Stimulated activated CD8-positive, alpha-beta memory T cell treated with anti-CD3 and anti-CD28 coated beads, Interleukin-15, amount 100 ng/mL, for 48 hours (primary cell): ENCODE data around the gene EDN1.

Experiments used
- DNase-seq, 2 donors: peaks; one replicate each; pipeline ENCODE4 v3.0.0-alpha.2; 2020; ENCODE audit warnings: low read depth in 2 of 2

EDN1 gene

DNA sequence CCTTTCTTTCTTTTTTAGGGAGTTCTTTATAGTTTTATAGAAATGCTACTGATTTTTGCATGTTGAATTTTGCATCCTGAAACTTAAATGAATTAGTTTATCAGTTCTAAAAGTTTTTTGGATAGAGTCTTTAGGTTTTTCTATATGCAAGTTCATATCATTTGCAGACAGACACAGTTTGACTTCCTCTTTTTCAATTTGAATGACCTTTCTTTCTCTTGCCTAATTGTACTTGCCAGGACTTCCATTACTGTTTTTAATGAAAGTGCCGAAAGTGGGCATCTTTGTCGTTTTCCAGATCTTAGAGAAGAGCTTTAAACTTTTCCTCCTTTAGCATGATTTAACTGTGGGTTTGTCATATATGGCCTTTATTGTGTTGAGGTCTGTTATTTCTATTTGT, 21.1 kb upstream of the EDN1 start:
- no peak for DNase-seq

DNA sequence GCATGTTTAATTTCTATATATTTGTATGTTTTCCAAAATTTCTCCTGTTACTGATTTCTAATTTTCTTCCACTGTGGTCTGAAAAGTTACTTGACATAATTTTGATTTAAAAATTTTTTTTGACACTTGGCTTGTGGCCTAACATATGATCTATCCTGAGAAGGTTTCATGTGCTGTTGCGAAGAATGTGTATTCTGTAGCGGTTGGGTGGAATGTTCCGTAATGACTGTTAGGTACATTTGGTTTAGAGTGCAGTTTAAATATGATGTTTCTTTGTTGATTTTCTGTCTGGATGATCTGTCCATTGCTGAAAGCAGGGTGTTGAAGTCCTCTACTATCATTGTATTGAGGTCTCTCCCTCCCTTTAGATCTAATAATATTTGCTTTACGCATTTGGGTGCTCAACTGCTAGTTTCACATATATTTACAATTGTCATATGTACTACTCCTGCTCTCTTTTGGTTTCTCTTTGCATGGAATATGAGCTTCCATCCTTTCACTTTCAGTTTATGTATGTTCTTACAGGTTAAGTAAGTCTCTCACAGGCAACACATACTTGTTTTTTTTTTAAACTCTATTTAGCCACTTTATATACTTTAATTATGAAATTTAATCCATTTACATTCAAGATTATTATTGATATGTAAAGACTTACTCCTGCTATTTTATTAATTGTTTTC, 19.5 kb upstream of the EDN1 start:
- no peak for DNase-seq

DNA sequence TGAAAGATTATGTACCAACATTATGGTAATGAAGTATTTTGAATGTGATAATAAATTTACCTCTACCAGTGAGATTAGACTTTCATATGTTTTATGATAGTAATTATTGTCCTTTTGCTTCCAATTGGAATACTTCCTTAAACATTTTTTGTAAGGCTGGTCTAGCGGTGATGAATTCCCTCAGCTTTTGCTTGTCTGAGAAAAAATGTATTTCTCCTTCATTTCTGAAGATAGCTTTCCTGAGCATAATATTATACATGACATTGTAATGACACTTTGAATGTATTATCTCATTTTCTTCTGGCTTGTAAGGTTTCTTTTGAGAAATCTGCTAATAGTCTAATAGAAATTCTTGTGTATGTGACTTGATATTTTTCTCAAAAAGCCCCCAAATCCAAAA, 18.6 kb upstream of the EDN1 start:
- no peak for DNase-seq

DNA sequence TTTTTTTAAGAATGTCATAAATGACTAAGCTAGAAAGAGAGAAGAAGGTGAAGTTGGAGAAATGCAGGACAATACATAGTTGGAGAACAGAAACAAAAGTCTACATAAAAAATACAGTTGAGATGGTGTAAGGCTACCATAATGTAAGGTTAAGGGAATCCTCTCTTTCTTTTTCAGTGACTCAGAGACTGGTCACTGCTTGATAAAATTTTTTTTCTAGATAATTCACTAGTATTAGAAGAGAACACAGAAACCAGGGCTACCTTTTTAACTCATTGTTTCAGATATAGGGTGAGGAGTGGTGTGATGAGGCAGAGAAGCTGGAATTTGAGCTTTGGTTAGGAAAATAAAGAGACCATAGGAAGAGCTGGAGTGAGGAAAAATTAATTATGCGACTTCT, 18.2 kb upstream of the EDN1 start:
- no peak for DNase-seq

DNA sequence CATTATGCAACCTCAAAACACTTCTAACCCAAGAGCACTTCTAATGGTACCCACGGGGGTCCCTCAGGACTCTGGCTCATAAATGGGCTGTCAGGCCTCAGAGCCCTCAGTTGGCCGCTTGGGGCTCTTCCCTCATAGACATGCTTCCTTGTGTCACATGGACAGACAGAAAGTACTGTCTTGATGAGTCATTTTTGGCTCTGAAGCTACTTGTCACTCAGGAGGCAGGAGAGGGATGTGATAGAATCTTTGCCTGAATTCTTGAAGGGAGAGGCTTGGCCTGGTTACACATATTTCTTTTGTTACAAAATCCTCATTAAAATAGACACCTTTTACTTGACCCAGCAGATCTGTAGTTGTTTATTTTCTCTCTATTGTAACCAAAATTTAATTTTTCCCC, 15.1 kb upstream of the EDN1 start:
- no peak for DNase-seq

DNA sequence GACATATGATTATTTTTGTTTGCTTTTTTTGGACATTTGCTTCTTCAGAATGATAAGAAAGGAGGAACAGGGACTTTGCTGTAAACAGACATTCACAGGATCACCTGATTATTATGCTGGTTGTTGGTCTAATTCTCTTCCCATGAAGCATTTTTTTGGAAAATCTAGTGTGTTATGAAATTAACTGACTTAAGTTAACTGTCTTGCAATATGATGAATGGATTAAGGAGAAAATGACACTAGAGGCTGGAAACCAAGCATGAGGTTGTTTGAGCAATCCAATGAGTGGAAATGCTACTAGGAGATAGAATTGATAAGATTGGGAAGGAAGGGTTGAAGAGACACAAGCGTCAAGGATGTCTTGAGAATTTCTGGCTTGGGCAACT, 13.2 kb upstream of the EDN1 start:
- no peak for DNase-seq

DNA sequence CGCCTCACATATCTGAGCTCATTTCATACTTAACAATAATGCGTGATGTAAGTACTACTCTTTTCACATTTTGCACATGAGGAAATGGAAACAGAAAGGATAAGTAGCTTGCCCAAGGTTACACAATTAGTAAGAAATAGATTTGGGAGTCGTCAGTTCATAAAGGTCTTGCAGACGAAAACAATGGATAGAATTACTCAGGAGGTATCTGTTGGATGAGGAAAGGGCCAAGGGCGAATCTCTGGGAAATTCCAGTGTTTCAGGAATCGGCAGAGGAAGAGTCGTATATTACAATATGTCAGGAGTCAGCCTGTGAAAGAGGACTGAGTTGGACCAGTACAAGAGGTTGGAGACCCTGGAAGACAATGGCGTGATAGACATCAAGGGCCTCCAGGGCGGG, 12.8 kb upstream of the EDN1 start:
- no peak for DNase-seq

DNA sequence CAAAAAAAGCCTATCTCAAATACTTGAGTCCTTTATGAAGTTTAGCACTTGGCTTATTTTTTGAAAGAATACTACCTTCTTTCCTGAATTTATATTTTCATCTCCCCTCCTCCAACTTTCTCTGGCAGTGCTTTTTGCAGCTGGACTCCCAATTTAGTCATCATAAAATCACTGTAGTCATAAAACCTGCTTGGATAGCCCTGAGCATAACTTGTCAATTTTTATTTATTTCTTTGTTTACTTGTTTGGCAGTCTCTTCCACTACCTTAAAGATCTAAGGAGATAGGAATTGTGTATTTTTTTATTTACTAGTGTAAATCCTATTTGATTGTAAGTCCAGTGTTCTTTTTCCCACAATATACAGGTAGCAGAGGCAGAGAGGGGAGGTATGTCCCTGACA, 11.2 kb upstream of the EDN1 start:
- no peak for DNase-seq

DNA sequence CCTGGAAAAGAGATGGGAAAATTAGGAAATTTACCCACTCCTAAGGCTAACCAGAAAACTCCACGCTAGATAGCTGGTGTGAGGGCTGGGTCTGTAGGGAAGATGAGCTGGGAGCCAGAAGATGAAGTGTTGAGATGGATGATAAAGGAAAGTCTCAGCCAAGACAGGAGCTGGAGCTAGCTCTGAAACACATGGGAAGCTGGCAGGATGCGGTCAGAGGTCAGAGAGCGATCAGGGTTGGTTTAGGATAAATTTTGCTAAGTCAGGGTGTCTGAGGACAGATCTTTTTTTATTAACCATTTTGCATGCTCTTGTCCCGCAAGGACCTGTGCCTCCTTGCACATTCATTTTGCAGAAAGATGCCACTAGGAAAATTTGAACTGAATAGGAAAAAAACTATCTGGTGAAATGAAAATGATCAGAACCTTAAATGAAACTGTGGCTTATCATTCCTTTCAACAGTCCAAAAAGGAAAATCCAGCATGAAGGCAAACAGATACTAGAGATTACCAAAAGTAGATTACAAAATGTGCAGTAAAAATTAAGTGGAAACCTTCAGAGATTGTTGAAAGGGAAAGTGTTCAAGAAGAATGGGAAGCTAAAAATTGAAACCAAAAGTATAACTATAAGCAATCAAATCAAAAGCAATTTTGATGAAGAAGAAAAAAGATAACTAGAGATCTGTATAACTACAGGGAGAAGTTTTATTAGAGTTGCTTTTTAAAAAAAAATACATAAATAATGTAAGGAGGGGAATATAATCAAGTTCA, 10.7 kb upstream of the EDN1 start:
- no peak for DNase-seq

DNA sequence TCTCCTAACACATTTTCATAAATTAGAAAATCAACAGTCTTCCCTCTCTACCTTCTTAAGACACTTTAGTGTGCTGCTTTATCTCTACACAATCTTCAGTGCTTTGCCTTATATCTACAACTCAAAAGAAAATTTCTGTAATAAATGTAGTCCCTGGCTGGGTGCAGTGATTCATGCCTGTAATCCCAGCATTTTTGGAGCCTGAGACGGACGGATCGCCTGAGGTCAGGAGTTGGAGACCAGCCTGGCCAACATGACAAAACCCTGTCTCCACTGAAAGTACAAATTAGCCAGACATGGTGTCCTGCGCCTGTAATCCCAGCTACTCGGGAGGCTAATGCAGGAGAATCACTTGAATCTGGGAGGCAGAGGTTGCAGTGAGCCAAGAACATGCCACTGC, 9.7 kb upstream of the EDN1 start:
- DNase-seq: no peak

DNA sequence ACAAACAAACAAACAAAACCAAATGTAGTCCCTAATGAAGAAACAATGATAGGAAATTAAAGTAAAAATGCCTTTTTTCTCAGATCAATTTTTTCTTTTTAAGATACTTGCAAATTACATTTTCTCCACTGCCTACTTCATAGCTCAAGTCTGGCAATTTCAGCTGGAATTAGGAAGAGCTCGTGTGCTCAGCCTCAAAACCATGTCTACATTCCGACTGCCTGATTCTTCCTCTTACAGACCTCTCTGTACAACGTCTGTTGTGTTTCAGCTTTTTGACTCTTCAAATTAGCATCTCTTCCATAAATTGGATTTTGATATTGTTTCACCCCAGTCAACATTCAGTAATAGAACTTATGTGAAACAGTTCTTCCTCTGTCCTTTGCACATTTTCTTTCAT, 9.3 kb upstream of the EDN1 start:
- no peak for DNase-seq

DNA sequence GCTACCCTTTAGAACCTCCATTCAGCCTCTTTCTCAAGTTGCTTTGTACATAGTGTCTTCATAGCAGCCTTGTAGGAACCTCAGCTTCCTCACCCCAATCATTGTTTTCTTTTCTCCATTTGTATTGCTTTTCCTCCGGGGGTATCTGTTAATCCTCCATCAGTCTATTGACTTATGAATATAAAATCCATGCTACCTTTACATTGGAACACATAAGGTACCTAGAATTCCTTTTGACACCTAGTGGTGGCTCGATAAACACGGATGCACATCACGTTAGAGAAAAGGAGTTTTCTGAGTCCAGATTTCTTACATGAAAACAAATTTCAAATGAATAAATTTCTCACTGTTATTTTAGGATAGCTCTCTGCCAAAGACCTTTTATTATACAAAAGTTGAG, 6.3 kb upstream of the EDN1 start:
- DNase-seq: no peak

DNA sequence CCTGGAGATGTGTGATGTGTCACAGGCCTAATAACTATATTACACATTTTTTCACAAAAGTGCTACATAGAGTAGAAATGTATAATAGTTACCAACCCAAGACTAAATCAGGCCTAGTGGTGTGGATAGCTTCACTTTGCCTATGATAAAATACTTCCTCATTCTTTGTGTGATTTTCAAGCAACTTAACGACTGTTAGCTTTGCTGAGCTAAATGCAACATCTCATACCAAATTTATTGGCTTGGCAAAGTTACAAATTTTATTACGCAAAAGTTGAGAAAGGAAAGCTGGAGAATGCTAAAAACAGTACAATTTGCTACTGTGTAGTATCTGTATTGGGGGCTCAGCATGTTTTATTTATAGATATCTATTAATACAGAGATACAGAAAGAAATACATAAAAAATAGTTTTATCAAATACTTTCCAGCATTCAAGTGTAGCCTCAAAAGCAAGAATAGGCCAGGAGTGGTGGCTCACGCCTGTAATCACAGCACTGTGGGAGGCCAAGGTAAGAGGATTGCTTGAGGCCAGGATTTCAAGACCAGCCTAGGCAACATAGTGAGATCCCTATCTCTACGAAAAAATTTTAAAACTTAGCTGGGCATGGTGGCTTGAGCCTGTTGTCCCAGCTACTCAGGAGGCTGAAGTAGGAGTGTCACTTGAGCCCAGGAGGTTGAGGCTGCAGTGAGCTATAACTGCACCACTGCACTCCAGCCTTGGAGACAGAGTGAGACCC, 3.6 kb upstream of the EDN1 start:
- DNase-seq: no peak

DNA sequence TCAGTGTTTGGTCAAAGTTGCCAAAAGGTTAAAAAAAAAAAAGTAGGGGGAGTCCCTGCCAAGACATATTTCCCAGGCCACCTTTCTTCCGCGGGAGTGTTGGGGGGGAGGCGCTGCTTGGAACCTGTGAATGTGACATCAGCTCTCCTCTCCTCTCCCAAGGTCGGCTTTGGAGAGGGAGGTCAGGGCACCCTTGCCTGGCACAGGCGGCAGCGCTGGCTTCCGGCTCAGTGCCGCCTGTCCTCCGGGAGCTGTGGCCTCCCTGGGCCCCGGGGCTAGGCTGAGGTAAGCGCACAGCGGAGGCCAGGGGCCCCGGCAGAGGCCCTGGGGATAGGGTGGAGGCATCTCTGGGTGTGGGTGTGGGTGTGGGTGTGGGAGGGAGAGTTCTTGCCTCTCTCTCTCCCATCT, 1.9 kb upstream of the EDN1 start:
- DNase-seq: no peak

DNA sequence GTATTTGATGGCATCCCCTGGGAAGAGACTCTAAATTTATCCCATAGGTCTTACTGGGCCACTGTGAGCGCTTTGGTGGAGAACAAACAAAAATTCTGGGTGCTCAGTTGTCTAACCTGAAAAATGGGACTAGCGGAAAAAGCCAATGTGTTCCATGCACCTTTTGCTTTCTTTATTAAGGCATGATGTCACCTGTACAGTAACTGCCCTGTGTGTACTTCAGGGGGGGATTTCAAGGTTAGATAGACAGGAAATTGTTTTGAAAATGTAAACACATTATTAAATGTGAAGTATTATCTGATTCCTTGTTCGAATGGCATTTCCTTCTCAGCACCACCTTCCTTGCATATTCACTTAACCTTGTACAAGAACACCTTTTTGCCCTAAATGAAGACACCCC, 1.2 kb upstream of the EDN1 start:
- no peak for DNase-seq

DNA sequence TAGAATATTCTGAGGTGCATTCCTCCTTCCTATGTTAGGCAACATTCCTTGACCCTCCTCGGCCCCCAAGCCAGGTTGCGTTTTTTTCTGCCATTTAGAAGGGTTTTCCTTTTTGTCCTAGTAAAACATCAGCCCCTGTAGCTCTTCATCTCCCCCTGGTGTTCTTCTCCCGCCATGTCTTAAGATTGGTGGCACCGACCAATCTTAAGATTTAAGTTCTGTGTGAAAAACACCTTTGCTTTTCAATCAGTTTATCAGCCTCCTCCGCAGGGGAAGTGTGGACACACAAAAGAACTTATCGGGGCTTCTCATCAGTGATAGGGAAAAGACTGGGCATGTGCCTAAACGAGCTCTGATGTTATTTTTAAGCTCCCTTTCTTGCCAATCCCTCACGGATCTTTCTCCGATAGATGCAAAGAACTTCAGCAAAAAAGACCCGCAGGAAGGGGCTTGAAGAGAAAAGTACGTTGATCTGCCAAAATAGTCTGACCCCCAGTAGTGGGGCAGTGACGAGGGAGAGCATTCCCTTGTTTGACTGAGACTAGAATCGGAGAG, 719 bp upstream of the EDN1 start:
- peak; percentile 30 to 32 for DNase-seq

DNA sequence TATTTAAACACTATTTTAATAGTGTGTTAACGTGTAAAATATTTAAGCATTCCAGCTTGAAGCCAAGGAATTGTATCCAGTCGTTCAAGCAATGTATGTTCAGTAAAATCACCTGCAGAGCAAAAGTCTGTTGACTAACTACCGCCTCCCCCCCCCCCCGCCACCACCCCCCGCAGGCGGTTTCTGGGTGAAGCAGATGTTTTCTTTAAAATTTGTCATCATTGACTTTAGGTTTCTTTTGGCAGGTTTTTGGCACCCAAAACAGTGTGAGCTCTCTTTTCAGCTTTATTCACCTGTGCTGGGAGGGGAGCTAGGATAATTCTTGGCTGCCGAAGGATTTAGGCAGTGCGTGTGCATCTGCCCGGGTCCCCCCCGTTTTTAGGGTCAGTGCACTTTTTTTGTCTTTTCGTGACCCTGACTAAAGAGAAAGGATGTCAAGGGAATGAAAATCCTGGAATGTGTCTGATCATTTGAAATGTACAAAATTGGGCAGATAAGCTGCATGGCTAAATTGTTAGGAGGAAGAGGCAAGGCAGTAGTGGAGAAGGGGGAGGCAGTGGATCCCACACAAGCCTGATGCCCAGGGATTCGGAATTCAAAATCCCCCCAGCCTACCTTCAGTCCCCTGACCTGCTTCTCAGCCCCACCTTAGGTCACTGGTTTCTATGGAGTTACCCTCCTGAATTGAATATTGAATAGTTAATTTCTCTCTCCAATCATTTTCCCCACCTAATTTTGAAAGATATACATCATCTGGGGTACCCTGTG, 1.1 kb downstream of the EDN1 start:
- no peak for DNase-seq

DNA sequence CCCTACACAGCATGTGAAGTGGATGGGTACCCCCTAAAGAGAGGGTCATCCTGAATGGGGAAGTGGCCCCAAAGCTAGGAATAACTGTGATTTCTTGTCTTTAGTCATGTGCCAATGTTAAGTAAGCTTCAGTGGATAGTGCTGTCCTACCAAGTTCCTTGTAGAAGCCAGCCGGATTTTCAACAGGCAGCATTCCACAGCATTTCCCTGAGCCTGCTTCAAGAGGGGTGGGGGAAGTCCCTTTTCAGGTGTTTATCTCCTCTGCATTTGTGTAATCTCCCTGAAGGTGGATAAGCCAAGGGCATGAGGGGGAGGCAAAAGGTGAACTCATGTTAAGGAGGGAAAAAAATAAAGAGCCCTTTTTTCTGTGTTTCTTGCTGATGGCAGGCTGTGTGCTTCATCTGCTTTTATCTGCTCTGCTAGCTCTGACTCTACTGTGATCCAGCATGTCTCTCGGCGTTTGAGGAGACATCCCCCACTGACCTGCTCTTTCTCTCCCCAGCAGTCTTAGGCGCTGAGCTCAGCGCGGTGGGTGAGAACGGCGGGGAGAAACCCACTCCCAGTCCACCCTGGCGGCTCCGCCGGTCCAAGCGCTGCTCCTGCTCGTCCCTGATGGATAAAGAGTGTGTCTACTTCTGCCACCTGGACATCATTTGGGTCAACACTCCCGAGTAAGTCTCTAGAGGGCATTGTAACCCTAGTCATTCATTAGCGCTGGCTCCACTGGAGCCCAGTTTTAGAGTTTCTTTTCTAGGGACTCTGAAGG, 1.9 kb downstream of the EDN1 start:
- no peak for DNase-seq

DNA sequence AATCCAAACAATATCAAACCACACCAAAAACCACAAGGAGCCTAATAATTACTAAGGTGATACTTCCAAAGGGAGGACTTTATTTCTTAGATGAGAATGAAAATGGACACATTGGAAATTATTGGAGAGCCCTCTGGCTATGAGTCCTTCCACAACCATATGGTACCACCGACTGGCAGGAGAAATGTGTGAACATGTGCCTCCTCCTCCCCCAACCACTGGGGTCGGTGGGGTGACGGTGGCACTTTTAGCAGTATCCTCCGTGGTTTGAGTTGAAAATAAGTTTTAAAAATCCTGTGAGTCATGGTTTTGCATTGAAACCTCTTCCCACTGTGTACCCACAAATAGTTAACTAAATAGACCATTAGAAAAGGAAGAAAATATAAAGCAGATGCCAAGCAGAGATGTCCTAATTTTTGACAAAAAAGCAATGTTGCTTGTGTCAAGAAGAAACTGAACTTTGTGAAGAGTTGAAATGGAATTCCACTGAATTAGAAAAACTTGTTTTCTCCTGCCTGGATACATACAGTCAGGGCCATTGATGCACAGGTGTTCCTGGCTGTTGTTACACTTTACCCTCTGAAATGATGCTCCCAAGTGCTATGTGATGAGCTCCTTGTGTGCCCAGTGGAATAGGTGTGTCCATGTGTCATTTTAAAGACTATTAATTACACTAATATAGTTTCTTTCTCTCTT, 3.2 kb downstream of the EDN1 start:
- no peak for DNase-seq

DNA sequence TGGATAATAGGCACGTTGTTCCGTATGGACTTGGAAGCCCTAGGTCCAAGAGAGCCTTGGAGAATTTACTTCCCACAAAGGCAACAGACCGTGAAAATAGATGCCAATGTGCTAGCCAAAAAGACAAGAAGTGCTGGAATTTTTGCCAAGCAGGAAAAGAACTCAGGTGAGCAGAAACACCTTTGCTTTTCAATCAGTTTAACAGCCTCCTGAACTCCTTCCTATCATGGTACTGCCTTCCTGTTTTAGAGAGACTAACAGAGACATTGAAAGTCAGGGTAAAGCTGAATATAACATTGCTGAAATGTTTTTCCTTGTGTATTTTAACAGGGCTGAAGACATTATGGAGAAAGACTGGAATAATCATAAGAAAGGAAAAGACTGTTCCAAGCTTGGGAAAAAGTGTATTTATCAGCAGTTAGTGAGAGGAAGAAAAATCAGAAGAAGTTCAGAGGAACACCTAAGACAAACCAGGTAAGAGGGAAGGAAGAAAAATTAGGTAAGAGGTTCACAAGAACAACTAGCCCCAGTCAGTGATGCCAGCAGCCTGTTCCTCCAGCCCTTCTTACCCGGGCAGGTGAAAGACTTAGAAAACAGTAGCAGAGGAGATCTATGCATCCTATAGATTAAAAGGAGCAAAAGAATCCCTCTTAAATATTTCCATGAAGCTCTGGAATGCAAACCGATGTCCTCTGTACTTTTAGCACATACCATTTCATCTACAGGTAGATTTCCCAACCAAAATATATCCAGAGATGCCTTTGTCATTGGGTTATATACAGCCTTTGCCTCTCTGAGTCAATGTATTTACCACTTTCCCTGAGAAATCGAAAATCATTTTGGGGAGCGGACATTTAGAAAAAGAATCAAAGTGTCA, 4.0 kb downstream of the EDN1 start:
- DNase-seq: no peak
